ENCODE data around the gene CFAP70. TPM values are rescaled to one million over a fixed set of nuclear protein-coding genes. Genes with fewer than 3 reads are reported as not detected.

Gene CFAP70
- total RNA-seq, 1 experiment from 2014 or later: 0.24 TPM

- Histone ChIP-seq H3K79me1 (ENCODE audit: insufficient read depth, low read depth, low read length, poor library complexity, severe bottlenecking) (peaks cover 11% of the 10 kb centered on the region), H3K4me1 (ENCODE audit: insufficient read depth, low read length) (no peaks in the 10 kb centered on the region), H3K9ac (ENCODE audit: extremely low read depth, insufficient read length, low read length) (no peak overlapping the region), H3K23me2 (ENCODE audit: insufficient read length, low read depth, low read length, poor library complexity, severe bottlenecking) (no peaks in the 10 kb centered on the region), H3K79me2 (ENCODE audit: insufficient read depth, low read length) (peaks cover 9% of the 10 kb centered on the region; the same call in 1 of the 2 replicates), H4K91ac (ENCODE audit: insufficient read length, low read depth, low read length) (no peak overlapping the region), H3K4me2 (ENCODE audit: insufficient read depth, insufficient read length, low read length) (no peak overlapping the region), H3K14ac (ENCODE audit: insufficient read depth, low read length) (no peak overlapping the region), H3K4ac (ENCODE audit: low read depth, low read length) (no peak overlapping the region), H4K8ac (replicated peaks; ENCODE audit: insufficient read length, low read depth, low read length) (no peak overlapping the region), H3K23ac (ENCODE audit: insufficient read length, low read depth, low read length) (no peak overlapping the region), H2BK15ac (ENCODE audit: low read depth, low read length) (no peak overlapping the region), H3K9me3 (ENCODE audit: control insufficient read depth, low read depth, low read length) (no peaks in the 10 kb centered on the region), H2AFZ (ENCODE audit: low read length) (no peak overlapping the region), H2BK5ac (ENCODE audit: insufficient read length, low read length) (no peak overlapping the region), H3K18ac (ENCODE audit: insufficient read length, low read depth, low read length) (no peak overlapping the region), H2BK12ac (ENCODE audit: insufficient read length, low read depth, low read length) (no peak overlapping the region), H3K56ac (ENCODE audit: insufficient read length, low read depth, low read length) (no peak overlapping the region), H4K5ac (ENCODE audit: insufficient read length, low read depth, low read length) (no peak overlapping the region), H3T11ph (ENCODE audit: low read length) (no peak overlapping the region), H3K27me3 (ENCODE audit: insufficient read depth, low read length) (no peaks in the 10 kb centered on the region), H4K20me1 (ENCODE audit: control insufficient read depth, insufficient read depth, insufficient read length) (no peaks in the 10 kb centered on the region), H2AK5ac (ENCODE audit: insufficient read length, low read length) (no peak overlapping the region), H3K27ac (ENCODE audit: insufficient read length, low read depth, low read length) (no peak overlapping the region), H2BK120ac (ENCODE audit: low read depth, low read length, poor library complexity, severe bottlenecking) (no peak overlapping the region), H2BK20ac (ENCODE audit: low read depth, low read length, poor library complexity, severe bottlenecking) (no peak overlapping the region)
- DNase-seq: no peak
- Mint-ChIP-seq H3K27ac (no peak overlapping the region; a peak in 1 of 7 replicates), H3K4me1 (peaks cover 7 to 15% of the 10 kb centered on the region in 2 experiments), H3K9me3 (peaks cover 0 to 3% of the 10 kb centered on the region in 2 experiments; a peak in 1 of 5 replicates), H3K4me3 (no peak overlapping the region), H3K27me3 (ENCODE audit: low read depth) (no peaks in the 10 kb centered on the region), H3K36me3 (ENCODE audit: insufficient read depth in 1 of 3, low read depth in 3 of 3) (peaks cover 0 to 8% (median 3%) of the 10 kb centered on the region in 3 experiments; a peak in 4 of 7 replicates)
- TF ChIP-seq, protein P1, sequence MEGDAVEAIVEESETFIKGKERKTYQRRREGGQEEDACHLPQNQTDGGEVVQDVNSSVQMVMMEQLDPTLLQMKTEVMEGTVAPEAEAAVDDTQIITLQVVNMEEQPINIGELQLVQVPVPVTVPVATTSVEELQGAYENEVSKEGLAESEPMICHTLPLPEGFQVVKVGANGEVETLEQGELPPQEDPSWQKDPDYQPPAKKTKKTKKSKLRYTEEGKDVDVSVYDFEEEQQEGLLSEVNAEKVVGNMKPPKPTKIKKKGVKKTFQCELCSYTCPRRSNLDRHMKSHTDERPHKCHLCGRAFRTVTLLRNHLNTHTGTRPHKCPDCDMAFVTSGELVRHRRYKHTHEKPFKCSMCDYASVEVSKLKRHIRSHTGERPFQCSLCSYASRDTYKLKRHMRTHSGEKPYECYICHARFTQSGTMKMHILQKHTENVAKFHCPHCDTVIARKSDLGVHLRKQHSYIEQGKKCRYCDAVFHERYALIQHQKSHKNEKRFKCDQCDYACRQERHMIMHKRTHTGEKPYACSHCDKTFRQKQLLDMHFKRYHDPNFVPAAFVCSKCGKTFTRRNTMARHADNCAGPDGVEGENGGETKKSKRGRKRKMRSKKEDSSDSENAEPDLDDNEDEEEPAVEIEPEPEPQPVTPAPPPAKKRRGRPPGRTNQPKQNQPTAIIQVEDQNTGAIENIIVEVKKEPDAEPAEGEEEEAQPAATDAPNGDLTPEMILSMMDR (conservative IDR thresholded peaks at IDR 0.05): no peak
- WGBS (ENCODE audit: extremely low coverage, insufficient read length, low lambda C conversion rate): no CpG with 5 or more reads among the region's 3 CpGs
Observed at GRCh38 chr10:73405556-73405955, 46.9 kb upstream of the CFAP70 start.

Data from H9 (cell line).